HepG2 (cell line): Measurements from ENCODE around the gene PIK3IP1. TPM values are rescaled to one million over a fixed set of nuclear protein-coding genes. Genes with fewer than 3 reads are reported as not detected.
A peak's percentile ranks its signal among the peaks of the same experiment; 100 is the strongest.

Experiments used
- ATAC-seq: fragments of 200-7000 bp; cut with Tn5 transposase; 3 replicates; pipeline ENCODE4 v1.9.1; 2020; ENCODE audit warnings: mild to moderate bottlenecking, moderate library complexity
- BruUV-seq: library from RNA; stranded (reverse); fragments of 400-500 nt; replicated peaks from 2 replicates; lab custom pipeline; 2021; lab: Mats Ljungman, UMichigan
- CTCF ChIA-PET: fragments of 300-600 bp; formaldehyde crosslinking; extraction: SDS; loops from one replicate; lab custom pipeline; 2021; ENCODE audit warnings: low total read pairs, inconsistent platforms, low intra/inter-chr PET ratio; lab: Yijun Ruan, JAX
- POLR2A ChIA-PET: fragments of 350-600 bp; sonication (Branson Sonifier 250); formaldehyde crosslinking; loops from one replicate; lab custom pipeline; 2020; ENCODE audit warnings: antibody characterized with exemption, inconsistent platforms; lab: Yijun Ruan, JAX
- DNase-seq: peaks from one replicate; pipeline ENCODE4 v3.0.0-alpha.2; 2015; ENCODE audit warnings: low spot score
- FAIRE-seq: peaks from 3 replicates; lab custom pipeline; 2011; peaks lifted over from hg19 to GRCh38; lab: Jason Lieb, UNC
- H2AFZ ChIP-seq: one replicate; pipeline ENCODE4 v1.6.1; 2011; ENCODE audit warnings: low read length, inconsistent platforms
- H3K27ac ChIP-seq: fragments of 300-600 bp; 3 replicates; pipeline ENCODE4 v1.8.0; 2011; ENCODE audit warnings: mixed run types, mild to moderate bottlenecking, mixed read lengths, low read length, inconsistent platforms; ENCODE audit not compliant: insufficient read depth; ENCODE audit errors: extremely low read length
- H3K27me3 ChIP-seq, 2 experiments: fragments of 200-600 bp in 1 of 2; 2 replicates in 1 of 2; 3 replicates in 1 of 2; pipeline versions ENCODE4 v1.6.0 to v1.8.0; 2011; ENCODE audit warnings: low read length in 2 of 2, mild to moderate bottlenecking in 2 of 2, moderate library complexity in 2 of 2, inconsistent platforms in 1 of 2; ENCODE audit not compliant: insufficient read depth in 2 of 2, control insufficient read depth in 1 of 2
- H3K36me3 ChIP-seq, 2 experiments: fragments of 200-600 bp in 1 of 2; replicated peaks in 1 of 2; 2 replicates in 1 of 2; 3 replicates in 1 of 2; pipeline versions ENCODE4 v1.5.1 to v1.8.0; 2011; ENCODE audit warnings: low read length in 2 of 2, inconsistent platforms in 1 of 2; ENCODE audit not compliant: insufficient read depth in 2 of 2, control insufficient read depth in 1 of 2
- H3K4me1 ChIP-seq: 2 replicates; pipeline ENCODE4 v1.5.1; 2012; ENCODE audit warnings: low read length, inconsistent platforms; ENCODE audit not compliant: insufficient read depth
- H3K4me2 ChIP-seq: 2 replicates; pipeline ENCODE4 v1.6.0; 2011; ENCODE audit warnings: low read depth, low read length, inconsistent platforms
- H3K4me3 ChIP-seq, 3 experiments: fragments of 200-600 bp in 1 of 3; sonication (generic), shearing (Covaris generic) in 1 of 3; replicated peaks in 1 of 3; 2 replicates each; pipeline ENCODE4 v1.5.1; 2011 to 2016; ENCODE audit warnings: low read length in 3 of 3, inconsistent platforms in 2 of 3, low read depth in 2 of 3, mild to moderate bottlenecking in 2 of 3, control low read depth in 1 of 3, mixed read lengths in 1 of 3; ENCODE audit not compliant: insufficient read depth in 1 of 3
- H3K79me2 ChIP-seq: one replicate; pipeline ENCODE4 v1.6.1; 2011; ENCODE audit warnings: low read length, inconsistent platforms; ENCODE audit not compliant: insufficient read depth
- H3K9ac ChIP-seq: 2 replicates; pipeline ENCODE4 v1.6.0; 2011; ENCODE audit warnings: mild to moderate bottlenecking, low read depth, low read length, inconsistent platforms; ENCODE audit not compliant: insufficient read depth
- H3K9me3 ChIP-seq: 2 replicates; pipeline ENCODE4 v1.5.1; 2012; ENCODE audit warnings: mild to moderate bottlenecking, low read length
- H4K20me1 ChIP-seq: 2 replicates; pipeline ENCODE4 v1.6.0; 2011; ENCODE audit warnings: inconsistent platforms, mild to moderate bottlenecking, low read length, moderate library complexity; ENCODE audit not compliant: insufficient read depth
- RBM22 ChIP-seq: fragments of 200-400 bp; formaldehyde crosslinking; optimal IDR thresholded peaks from 2 replicates; pipeline ENCODE3; 2017; ENCODE audit warnings: mild to moderate bottlenecking, low read length, moderate library complexity
- REXO4 ChIP-seq: sonication (generic); formaldehyde crosslinking; IDR thresholded peaks from 2 replicates; pipeline ENCODE4 v1.8.0; 2022; ENCODE audit warnings: missing genetic modification reagents, mild to moderate bottlenecking, borderline replicate concordance
- ZKSCAN1 ChIP-seq: fragments of 150-350 bp; IDR thresholded peaks from 2 replicates; pipeline ENCODE4 v1.6.1; 2014; ENCODE audit warnings: low read length
- WGBS: methylation state at CpG from one replicate; pipeline ENCODE4 v1.1.6; 2017; ENCODE audit warnings: low lambda C conversion rate; 5-methylcytosine and 5-hydroxymethylcytosine counted together
- in situ Hi-C: cut with HindIII; loops from 2 replicates; pipeline ENCODE4 v1.10.0; 2017; ENCODE audit warnings: low pct_unique_long_range_greater_than_20kb; ENCODE audit not compliant: extremely low pct_ligation_motif_present
- intact Hi-C: fragments of 100-400 bp; cut with micrococcal nuclease; formaldehyde crosslinking; loops from one replicate; pipeline ENCODE4 v1.10.0; 2022; ENCODE audit not compliant: unreplicated experiment
- polyA plus RNA-seq, 8 experiments: library from polyadenylated mRNA; depleted of rRNA in 3 of 8; stranded (reverse) in 7 of 8; unstranded in 1 of 8; fragments of >200 nt; fragmentation: Illumina TruSeq in 4 of 8; extraction: Trizol in 4 of 8; gene quantifications; 2 replicates each; pipeline versions ENCODE4 v1.2.1 to v1.2.3, GENCODE V29; 2011 to 2016; ENCODE audit warnings: low read depth in 4 of 8, missing spikeins in 1 of 8, mixed read lengths in 1 of 8; ENCODE audit not compliant: insufficient read depth in 1 of 8
- total RNA-seq, 5 experiments: library from RNA; depleted of rRNA; stranded (reverse); fragments of >200 nt; fragmentation: Illumina TruSeq; extraction: Trizol; gene quantifications; 2 replicates each; pipeline ENCODE4 v1.2.3, GENCODE V29; 2016; ENCODE audit warnings: low read depth in 1 of 5
- TF ChIP-seq, protein P1 (sequence below): sonication (generic); formaldehyde crosslinking; IDR thresholded peaks from 2 replicates; pipeline ENCODE4 v1.5.0; 2020; ENCODE audit warnings: mild to moderate bottlenecking, missing genetic modification reagents

Gene PIK3IP1
- total and polyA plus RNA-seq, 2 of the 13 experiments (the other 11 are each of a cell fraction or from before 2014, with no cell fraction given): 1.3 to 2.5 TPM

DNA sequence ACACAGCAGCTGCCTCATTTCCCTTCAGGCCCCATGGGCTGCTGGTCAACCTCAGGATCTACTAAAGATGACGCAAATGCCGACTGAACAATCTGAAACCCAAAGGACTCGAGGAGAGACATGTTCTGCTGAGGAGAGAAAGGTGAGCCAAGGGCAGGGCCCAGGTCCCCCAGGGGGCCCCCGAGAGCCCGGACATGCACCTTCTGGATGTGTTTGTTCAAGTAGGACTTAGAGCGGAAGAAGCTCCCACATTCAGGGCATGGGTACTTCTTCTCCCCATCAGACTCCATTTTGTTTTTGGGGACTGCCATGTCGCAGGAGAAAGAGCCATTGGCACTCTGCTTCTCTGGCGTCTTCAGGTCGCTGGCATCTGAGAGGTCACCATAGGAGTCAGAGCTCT is 34.6 kb upstream of the PIK3IP1 start:
- CTCF ChIA-PET: no interaction called here
- H3K36me3 ChIP-seq: peaks cover 37 to 72% of the 10 kb centered on the region in 2 experiments
- H3K79me2 ChIP-seq: peaks cover 7% of the 10 kb centered on the region
- no peak overlapping the region for H3K4me2 ChIP-seq
- intact Hi-C loops (no loop called here), in situ Hi-C loops (no loop called here)
- H2AFZ ChIP-seq: no peak overlapping the region
- FAIRE-seq: no peak
- H3K4me3 ChIP-seq: no peak overlapping the region
- no TSS peak for BruUV-seq
- no peak for ATAC-seq
- no peak for TF ChIP-seq ZKSCAN1
- no peak overlapping the region for H3K9ac ChIP-seq
- no peak for DNase-seq
- H3K4me1 ChIP-seq: no peaks in the 10 kb centered on the region
- peaks cover 14% of the 10 kb centered on the region; the same call in 1 of the 2 replicates for H4K20me1 ChIP-seq
- no peaks in the 10 kb centered on the region for H3K27me3 ChIP-seq
- H3K9me3 ChIP-seq: no peaks in the 10 kb centered on the region
- POLR2A ChIA-PET: no interaction called here
- no peak overlapping the region for H3K27ac ChIP-seq
- WGBS: 96% methylated on average over 9 of the region's 9 CpGs

DNA sequence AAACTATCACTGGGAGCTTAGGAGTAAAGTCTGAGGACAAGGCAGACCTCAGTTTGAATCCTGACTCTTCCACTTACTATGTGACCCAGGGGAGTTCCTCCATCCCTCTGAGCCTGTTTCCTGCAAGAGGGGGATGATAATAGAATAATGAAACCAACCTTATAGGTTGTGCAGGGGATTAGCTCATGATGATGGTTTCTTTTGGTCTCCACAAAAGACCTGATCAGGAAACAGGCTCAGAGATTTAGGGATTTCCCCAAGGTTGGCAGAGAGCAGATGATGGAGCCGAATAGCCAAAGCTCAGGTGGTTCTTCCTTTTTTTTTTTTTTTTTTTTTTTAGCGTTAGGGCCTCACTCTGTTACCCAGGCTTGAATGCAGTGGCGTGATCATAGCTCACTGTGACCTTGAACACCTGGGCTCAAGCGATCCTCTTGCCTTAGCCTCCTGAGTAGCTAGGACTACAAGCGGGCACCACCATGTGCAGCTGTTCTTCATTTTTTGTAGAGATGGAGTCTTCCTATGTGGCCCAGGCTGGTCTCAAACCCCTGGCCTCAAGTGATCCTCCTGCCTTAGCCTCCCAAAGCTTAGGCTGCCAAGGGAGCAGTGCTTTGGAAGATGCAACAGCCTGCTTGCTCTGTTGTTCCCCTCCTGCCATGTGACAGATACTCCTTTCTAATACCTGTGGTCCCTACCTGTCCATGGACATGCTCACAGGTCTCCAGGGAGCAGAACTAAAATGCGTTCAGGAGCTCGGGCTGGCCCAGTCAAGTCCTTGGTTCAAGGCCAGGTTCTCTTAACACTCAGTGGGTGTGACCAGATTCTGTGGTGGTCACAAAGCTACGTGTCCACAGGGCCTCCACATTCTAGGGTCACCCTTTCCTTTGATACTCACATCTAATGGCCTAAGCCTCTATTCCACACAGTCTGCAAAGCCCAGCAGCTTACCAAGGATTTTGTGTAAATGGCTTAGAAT is 31.6 kb upstream of the PIK3IP1 start:
- intact Hi-C loops (no loop called here), in situ Hi-C loops (no loop called here)
- BruUV-seq: no TSS peak
- Histone ChIP-seq H3K36me3 (peaks cover 24 to 44% of the 10 kb centered on the region in 2 experiments), H3K4me3 (no peak overlapping the region), H3K27ac (no peak overlapping the region), H3K4me1 (no peaks in the 10 kb centered on the region), H4K20me1 (no peaks in the 10 kb centered on the region), H3K9ac (no peak overlapping the region), H3K27me3 (no peaks in the 10 kb centered on the region), H3K79me2 (no peaks in the 10 kb centered on the region), H2AFZ (no peak overlapping the region), H3K9me3 (no peaks in the 10 kb centered on the region), H3K4me2 (no peak overlapping the region)
- no peak for ATAC-seq
- DNase-seq: no peak
- POLR2A ChIA-PET: interaction anchor here (1.2 to 1.5 kb wide), 2 partner anchors 15 to 23 kb away, joined by 4 to 5 read pairs; partner anchors contain the start of gene PATZ1
- 89% methylated on average over 8 of the region's 8 CpGs for WGBS
- CTCF ChIA-PET: no interaction called here
- no peak for FAIRE-seq
- TF ChIP-seq, protein P1, sequence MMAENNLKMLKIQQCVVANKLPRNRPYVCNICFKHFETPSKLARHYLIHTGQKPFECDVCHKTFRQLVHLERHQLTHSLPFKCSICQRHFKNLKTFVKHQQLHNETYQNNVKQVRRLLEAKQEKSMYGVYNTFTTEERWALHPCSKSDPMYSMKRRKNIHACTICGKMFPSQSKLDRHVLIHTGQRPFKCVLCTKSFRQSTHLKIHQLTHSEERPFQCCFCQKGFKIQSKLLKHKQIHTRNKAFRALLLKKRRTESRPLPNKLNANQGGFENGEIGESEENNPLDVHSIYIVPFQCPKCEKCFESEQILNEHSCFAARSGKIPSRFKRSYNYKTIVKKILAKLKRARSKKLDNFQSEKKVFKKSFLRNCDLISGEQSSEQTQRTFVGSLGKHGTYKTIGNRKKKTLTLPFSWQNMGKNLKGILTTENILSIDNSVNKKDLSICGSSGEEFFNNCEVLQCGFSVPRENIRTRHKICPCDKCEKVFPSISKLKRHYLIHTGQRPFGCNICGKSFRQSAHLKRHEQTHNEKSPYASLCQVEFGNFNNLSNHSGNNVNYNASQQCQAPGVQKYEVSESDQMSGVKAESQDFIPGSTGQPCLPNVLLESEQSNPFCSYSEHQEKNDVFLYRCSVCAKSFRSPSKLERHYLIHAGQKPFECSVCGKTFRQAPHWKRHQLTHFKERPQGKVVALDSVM (CRISPR knock-in tag): peak; percentile 58; the same call in 1 of the 2 replicates
- TF ChIP-seq REXO4 (no peak), RBM22 (peak; percentile 69)
